ENCODE results near the gene CCDC196. TPM values are rescaled to one million over a fixed set of nuclear protein-coding genes. Genes with fewer than 3 reads are reported as not detected.
"Not testable (repeated sequence)": the region's sequence is repeated elsewhere in the genome, so short reads cannot be mapped to it uniquely, and the experiment has no call there.

CCDC196 gene
- total RNA-seq, 2 experiments from 2014 or later = not detected

DNA sequence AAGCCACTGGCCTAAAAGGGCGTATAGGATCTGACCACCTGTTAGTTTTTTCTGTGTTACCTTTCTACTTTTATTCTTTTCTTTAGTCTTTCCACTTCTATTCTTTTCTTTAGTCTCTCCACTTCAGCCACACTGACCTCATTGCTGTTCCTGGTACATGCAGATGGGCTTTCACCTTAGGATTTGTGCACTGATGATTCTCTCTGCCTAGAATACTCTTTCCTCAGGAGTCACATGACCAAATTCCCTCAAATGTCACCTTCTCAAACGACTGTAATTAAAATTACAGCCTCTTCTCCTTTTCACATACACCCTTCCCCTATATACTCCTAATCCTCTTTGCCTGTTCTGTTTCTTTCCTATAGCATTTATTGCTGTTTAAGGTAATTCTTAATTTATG lies 57.8 kb downstream of the CCDC196 start:
- Histone ChIP-seq H4K20me1 (ENCODE audit: insufficient read depth, low read length) (no peaks in the 10 kb centered on the region), H2AFZ (ENCODE audit: low read length) (no peak overlapping the region), H3K4me3 (ENCODE audit: low read depth, low read length, poor library complexity, severe bottlenecking) (no peak overlapping the region), H3K9me2 (ENCODE audit: insufficient read depth, low read length) (no peaks in the 10 kb centered on the region), H3K79me2 (ENCODE audit: insufficient read depth, low read depth, low read length) (no peaks in the 10 kb centered on the region), H3K4me2 (ENCODE audit: low read length) (no peak overlapping the region), H3K27ac (ENCODE audit: low read depth, low read length, poor library complexity, severe bottlenecking) (no peak overlapping the region), H3K9me3 (ENCODE audit: low read length) (no peaks in the 10 kb centered on the region), H3K4me1 (ENCODE audit: insufficient read depth, low read length, poor library complexity, severe bottlenecking) (no peaks in the 10 kb centered on the region), H3K36me3 (ENCODE audit: insufficient read depth, low read length) (no peaks in the 10 kb centered on the region)
- TF ChIP-seq EZH2phosphoT487 (IDR thresholded peaks at IDR 0.05; ENCODE audit: borderline replicate concordance, low read depth, low read length) (no peak), CTCF (conservative IDR thresholded peaks at IDR 0.05; ENCODE audit: low read length) (no peak)
- BruUV-seq (replicated peaks) = no TSS peak
- intact Hi-C loops (cut with micrococcal nuclease; ENCODE audit: unreplicated experiment) = no loop called here
- ChIA-PET POLR2A (no interaction called here), CTCF (ENCODE audit: unreplicated experiment) (no interaction called here)
- no peak for DNase-seq (ENCODE audit: low spot score)

DNA sequence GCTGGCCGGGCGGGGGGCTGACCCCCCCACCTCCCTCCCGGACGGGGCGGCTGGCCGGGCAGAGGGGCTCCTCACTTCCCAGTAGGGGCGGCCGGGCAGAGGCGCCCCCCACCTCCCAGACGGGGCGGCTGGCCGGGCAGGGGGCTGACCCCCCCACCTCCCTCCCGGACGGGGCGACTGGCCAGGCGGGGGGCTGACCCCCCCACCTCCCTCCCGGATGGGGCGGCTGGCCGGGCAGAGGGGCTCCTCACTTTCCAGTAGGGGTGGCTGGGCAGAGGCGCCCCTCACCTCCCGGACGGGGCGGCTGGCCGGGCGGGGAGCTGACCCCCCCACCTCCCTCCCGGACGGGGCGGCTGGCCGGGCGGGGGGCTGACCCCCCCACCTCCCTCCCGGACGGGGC lies 59.0 kb downstream of the CCDC196 start:
- H4K20me1 ChIP-seq (ENCODE audit: insufficient read depth, low read length); H3K9me2 ChIP-seq (ENCODE audit: insufficient read depth, low read length); H3K79me2 ChIP-seq (ENCODE audit: insufficient read depth, low read depth, low read length); DNase-seq (ENCODE audit: low spot score); CTCF ChIA-PET (ENCODE audit: unreplicated experiment); H3K9me3 ChIP-seq (ENCODE audit: low read length); H3K36me3 ChIP-seq (ENCODE audit: insufficient read depth, low read length); H3K4me1 ChIP-seq (ENCODE audit: insufficient read depth, low read length, poor library complexity, severe bottlenecking); H3K27ac ChIP-seq (ENCODE audit: low read depth, low read length, poor library complexity, severe bottlenecking); H2AFZ ChIP-seq (ENCODE audit: low read length); BruUV-seq (replicated peaks); H3K4me2 ChIP-seq (ENCODE audit: low read length); intact Hi-C loops (cut with micrococcal nuclease; ENCODE audit: unreplicated experiment); POLR2A ChIA-PET; H3K4me3 ChIP-seq (ENCODE audit: low read depth, low read length, poor library complexity, severe bottlenecking): not testable (repeated sequence)

GRCh38 chr14:66545751-66546150 lies 59.6 kb downstream of the CCDC196 start:
- H3K4me3 ChIP-seq (ENCODE audit: low read depth, low read length, poor library complexity, severe bottlenecking); H3K4me2 ChIP-seq (ENCODE audit: low read length); BruUV-seq (replicated peaks); intact Hi-C loops (cut with micrococcal nuclease; ENCODE audit: unreplicated experiment); DNase-seq (ENCODE audit: low spot score); H3K9me3 ChIP-seq (ENCODE audit: low read length); H3K9me2 ChIP-seq (ENCODE audit: insufficient read depth, low read length); H2AFZ ChIP-seq (ENCODE audit: low read length); CTCF ChIA-PET (ENCODE audit: unreplicated experiment); POLR2A ChIA-PET; H3K4me1 ChIP-seq (ENCODE audit: insufficient read depth, low read length, poor library complexity, severe bottlenecking); H4K20me1 ChIP-seq (ENCODE audit: insufficient read depth, low read length); H3K79me2 ChIP-seq (ENCODE audit: insufficient read depth, low read depth, low read length); H3K27ac ChIP-seq (ENCODE audit: low read depth, low read length, poor library complexity, severe bottlenecking); H3K36me3 ChIP-seq (ENCODE audit: insufficient read depth, low read length): not testable (repeated sequence)

Other genes with a start within 250 kb of the CCDC196 start
- not detected in 2 replicates for gene GPHN, start 21.8 kb downstream of the CCDC196 start, total RNA-seq (2014; rRNA removed; shearing (Covaris generic))
- not detected in 2 replicates for gene GPHN, start 21.8 kb downstream of the CCDC196 start, total RNA-seq (2022)